Activated naive CD8-positive, alpha-beta T cell treated with anti-CD3 and anti-CD28 coated beads for 36 hours (primary cell): ENCODE results near the gene CPNE5. TPM values are rescaled to one million over a fixed set of nuclear protein-coding genes. Genes with fewer than 3 reads are reported as not detected.

Experiments
- DNase-seq: peaks from one replicate; pipeline ENCODE4 v3.0.0; 2021
- H3K27ac Mint-ChIP-seq: one replicate; pipeline ENCODE4 v1.8.0; 2022; ENCODE audit warnings: mild to moderate bottlenecking, moderate library complexity, mixed read lengths
- H3K27me3 Mint-ChIP-seq: one replicate; pipeline ENCODE4 v1.8.0; 2022; ENCODE audit warnings: mild to moderate bottlenecking, mixed read lengths
- H3K36me3 Mint-ChIP-seq: one replicate; pipeline ENCODE4 v1.8.0; 2021; ENCODE audit warnings: mild to moderate bottlenecking, mixed read lengths
- H3K4me1 Mint-ChIP-seq: one replicate; pipeline ENCODE4 v1.8.0; 2021; ENCODE audit warnings: mixed read lengths
- H3K4me3 Mint-ChIP-seq: one replicate; pipeline ENCODE4 v1.8.0; 2022; ENCODE audit warnings: mild to moderate bottlenecking, moderate library complexity, mixed read lengths
- H3K9me3 Mint-ChIP-seq: one replicate; pipeline ENCODE4 v1.8.0; 2022; ENCODE audit warnings: mixed read lengths
- total RNA-seq, 2 experiments: library from RNA; stranded (reverse); gene quantifications; one replicate each; pipeline ENCODE4 v1.2.3, GENCODE V29; 2021

The CPNE5 gene
- total RNA-seq, 2 experiments from 2014 or later: 0.72 to 1.2 TPM

DNA sequence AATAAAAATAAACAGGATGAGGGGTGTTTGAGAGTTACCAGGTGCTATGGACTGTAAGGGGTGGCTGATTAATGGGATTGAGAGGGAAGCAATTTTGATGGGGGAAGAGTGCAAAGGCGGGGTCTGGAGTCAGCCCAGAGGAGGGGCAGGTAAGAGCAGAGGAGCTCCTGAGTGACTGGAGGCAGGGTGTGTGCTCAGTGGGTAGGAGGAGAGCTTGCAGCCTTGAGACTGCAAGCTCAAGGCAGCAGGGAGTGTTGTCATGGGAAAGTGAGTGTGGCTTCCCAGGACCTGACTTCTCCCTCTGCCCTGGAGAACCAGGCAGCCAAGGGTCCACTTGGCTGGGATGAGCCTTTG is 87.4 kb downstream of the CPNE5 start:
- Mint-ChIP-seq H3K4me1 (peaks cover 44% of the 10 kb centered on the region), H3K36me3 (peaks cover 5% of the 10 kb centered on the region), H3K27ac (peak overlapping the region; percentile 32), H3K4me3 (no peak overlapping the region), H3K27me3 (no peaks in the 10 kb centered on the region), H3K9me3 (peaks cover 5% of the 10 kb centered on the region)
- DNase-seq: no peak

GRCh38 chr6:36751091-36751490 is 88.2 kb downstream of the CPNE5 start:
- Mint-ChIP-seq H3K4me3 (no peak overlapping the region), H3K9me3 (peaks cover 5% of the 10 kb centered on the region), H3K4me1 (peaks cover 36% of the 10 kb centered on the region), H3K27ac (no peak overlapping the region), H3K36me3 (peaks cover 5% of the 10 kb centered on the region), H3K27me3 (no peaks in the 10 kb centered on the region)
- no peak for DNase-seq

GRCh38 chr6:36749829-36750489 is 89.3 kb downstream of the CPNE5 start:
- Mint-ChIP-seq H3K4me1 (peaks cover 25% of the 10 kb centered on the region), H3K27ac (peak overlapping the region; percentile 43), H3K36me3 (peaks cover 3% of the 10 kb centered on the region), H3K4me3 (no peak overlapping the region), H3K9me3 (peaks cover 5% of the 10 kb centered on the region), H3K27me3 (no peaks in the 10 kb centered on the region)
- DNase-seq: no peak

- H3K36me3 Mint-ChIP-seq: peaks cover 3% of the 10 kb centered on the region
- H3K4me1 Mint-ChIP-seq: no peaks in the 10 kb centered on the region
- H3K9me3 Mint-ChIP-seq: peaks cover 5% of the 10 kb centered on the region
- no peak overlapping the region for H3K4me3 Mint-ChIP-seq
- DNase-seq: no peak
- H3K27me3 Mint-ChIP-seq: no peaks in the 10 kb centered on the region
- H3K27ac Mint-ChIP-seq: no peak overlapping the region
Observed at GRCh38 chr6:36746251-36746650, 93.0 kb downstream of the CPNE5 start.

- Mint-ChIP-seq H3K4me1 (no peaks in the 10 kb centered on the region), H3K27ac (no peak overlapping the region), H3K9me3 (peaks cover 5% of the 10 kb centered on the region), H3K4me3 (no peak overlapping the region), H3K27me3 (no peaks in the 10 kb centered on the region), H3K36me3 (peaks cover 3% of the 10 kb centered on the region)
- DNase-seq: no peak
Observed at GRCh38 chr6:36745836-36746235, 93.4 kb downstream of the CPNE5 start.

DNA sequence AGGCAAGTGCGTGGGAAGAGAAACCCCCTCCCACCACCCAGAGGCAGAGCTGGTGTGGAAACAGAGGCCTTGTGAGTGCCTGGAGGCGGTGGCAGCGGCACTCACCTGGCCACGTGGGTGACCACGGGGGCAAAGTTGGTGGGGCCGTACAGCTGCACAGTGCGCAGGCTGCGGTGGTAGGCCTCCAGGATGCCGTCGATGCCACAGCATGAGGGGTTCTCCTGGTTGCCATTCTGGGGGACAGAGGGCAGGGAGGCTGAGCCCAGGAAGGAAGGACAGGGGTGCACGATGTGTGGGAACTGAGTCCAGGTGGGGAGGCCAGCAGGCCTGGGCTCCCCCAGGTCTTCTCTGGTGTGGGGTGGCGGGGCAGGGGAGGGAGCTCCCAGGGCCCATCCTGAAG is 94.0 kb downstream of the CPNE5 start:
- Mint-ChIP-seq H3K4me3 (no peak overlapping the region), H3K9me3 (peaks cover 3% of the 10 kb centered on the region), H3K27me3 (no peaks in the 10 kb centered on the region), H3K36me3 (peaks cover 3% of the 10 kb centered on the region), H3K27ac (no peak overlapping the region), H3K4me1 (no peaks in the 10 kb centered on the region)
- DNase-seq: no peak

GRCh38 chr6:36744304-36744673 is 95.0 kb downstream of the CPNE5 start:
- Mint-ChIP-seq H3K4me1 (no peaks in the 10 kb centered on the region), H3K36me3 (peaks cover 3% of the 10 kb centered on the region), H3K9me3 (peaks cover 3% of the 10 kb centered on the region), H3K27me3 (no peaks in the 10 kb centered on the region), H3K4me3 (no peak overlapping the region), H3K27ac (no peak overlapping the region)
- no peak for DNase-seq

GRCh38 chr6:36743538-36744303 is 95.5 kb downstream of the CPNE5 start:
- H3K4me3 Mint-ChIP-seq: no peak overlapping the region
- no peaks in the 10 kb centered on the region for H3K36me3 Mint-ChIP-seq
- no peak overlapping the region for H3K27ac Mint-ChIP-seq
- peaks cover 3% of the 10 kb centered on the region for H3K9me3 Mint-ChIP-seq
- DNase-seq: no peak
- H3K4me1 Mint-ChIP-seq: no peaks in the 10 kb centered on the region
- no peaks in the 10 kb centered on the region for H3K27me3 Mint-ChIP-seq

- no peaks in the 10 kb centered on the region for H3K9me3 Mint-ChIP-seq
- no peak for DNase-seq
- no peak overlapping the region for H3K27ac Mint-ChIP-seq
- H3K4me1 Mint-ChIP-seq: no peaks in the 10 kb centered on the region
- no peak overlapping the region for H3K4me3 Mint-ChIP-seq
- H3K36me3 Mint-ChIP-seq: no peaks in the 10 kb centered on the region
- H3K27me3 Mint-ChIP-seq: no peaks in the 10 kb centered on the region
Observed at GRCh38 chr6:36743032-36743431, 96.2 kb downstream of the CPNE5 start.

DNA sequence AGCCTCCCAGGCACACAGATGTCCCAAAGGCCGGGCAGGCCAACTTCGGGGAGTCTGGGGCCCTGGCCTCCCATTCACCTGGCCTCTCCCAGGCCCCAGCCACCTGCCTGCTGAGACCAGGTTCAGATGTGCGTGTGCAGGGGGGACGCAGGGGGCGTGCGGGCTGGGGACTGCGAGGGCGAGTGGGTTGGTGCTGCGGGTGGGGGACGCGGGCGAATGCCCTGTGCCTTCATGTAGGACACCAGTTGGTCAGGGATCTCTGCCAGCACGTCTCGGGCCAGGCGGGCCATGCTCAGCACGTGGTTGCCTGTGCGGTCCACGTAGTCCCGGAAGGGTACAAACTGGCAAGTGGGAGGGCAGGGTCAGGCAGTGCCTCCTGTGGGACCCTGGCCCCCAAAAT is 97.1 kb downstream of the CPNE5 start:
- H3K27ac Mint-ChIP-seq: no peak overlapping the region
- no peak overlapping the region for H3K4me3 Mint-ChIP-seq
- H3K36me3 Mint-ChIP-seq: no peaks in the 10 kb centered on the region
- DNase-seq: no peak
- no peaks in the 10 kb centered on the region for H3K9me3 Mint-ChIP-seq
- H3K27me3 Mint-ChIP-seq: no peaks in the 10 kb centered on the region
- no peaks in the 10 kb centered on the region for H3K4me1 Mint-ChIP-seq

DNA sequence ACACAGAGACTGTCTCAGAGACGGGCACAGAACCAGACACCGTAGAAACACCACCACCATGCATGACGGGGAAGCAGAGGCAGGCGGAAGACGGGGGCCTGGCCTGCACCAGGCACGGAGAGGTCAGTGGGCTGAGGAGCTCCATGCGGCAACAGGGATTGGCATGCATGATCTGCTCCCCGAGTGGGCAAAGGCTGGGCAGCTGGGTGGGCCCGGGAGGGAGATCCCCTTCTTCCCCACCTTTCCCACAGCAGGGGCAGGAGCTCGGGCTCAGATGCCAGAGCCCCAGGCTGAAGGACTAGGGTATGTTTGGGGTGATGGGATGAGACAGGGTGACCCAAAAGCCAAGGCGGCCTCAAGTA is 98.4 kb downstream of the CPNE5 start:
- H3K4me3 Mint-ChIP-seq: no peak overlapping the region
- no peaks in the 10 kb centered on the region for H3K27me3 Mint-ChIP-seq
- DNase-seq: no peak
- no peaks in the 10 kb centered on the region for H3K36me3 Mint-ChIP-seq
- H3K9me3 Mint-ChIP-seq: no peaks in the 10 kb centered on the region
- H3K4me1 Mint-ChIP-seq: no peaks in the 10 kb centered on the region
- H3K27ac Mint-ChIP-seq: no peak overlapping the region

DNA sequence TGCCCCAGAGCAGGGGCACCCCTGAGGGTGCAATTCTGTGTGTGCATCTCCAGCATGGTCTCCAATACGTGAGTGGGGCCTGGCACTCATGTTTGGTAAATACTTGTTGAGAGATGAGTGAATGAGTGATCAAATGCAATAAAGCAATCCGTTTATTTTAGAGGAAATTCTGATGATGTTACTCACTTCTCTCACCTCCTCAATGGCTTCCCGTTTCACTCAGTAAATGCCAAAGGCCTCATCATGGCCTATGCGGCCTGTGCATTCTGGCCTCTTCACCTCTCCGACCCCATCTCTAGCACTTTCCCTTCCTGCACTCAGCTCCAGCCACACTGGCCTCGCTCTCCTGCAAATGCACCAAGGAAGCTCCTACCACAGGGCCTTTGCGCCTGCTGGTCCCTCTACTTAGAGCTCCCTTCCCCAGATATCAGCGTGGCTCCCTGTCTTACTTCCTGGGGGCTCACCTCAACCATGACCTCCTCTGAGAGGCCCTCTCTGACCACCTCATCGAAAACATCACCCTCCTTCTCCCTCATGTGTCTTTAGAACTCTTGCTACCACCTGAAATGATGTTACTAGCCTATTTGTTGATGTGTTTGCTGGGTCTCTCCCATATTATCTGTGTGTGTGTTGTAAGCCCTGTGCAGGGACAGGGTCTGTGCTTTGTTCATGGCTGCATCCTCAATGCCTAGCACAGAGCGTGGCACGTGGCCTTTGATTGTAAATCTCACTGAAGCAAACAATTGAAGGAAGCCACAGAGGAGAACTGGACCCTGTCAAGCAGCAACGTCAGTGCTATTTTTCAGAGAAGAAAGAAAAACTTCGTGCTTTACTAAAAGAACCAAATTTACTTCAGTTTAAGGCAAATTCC is 99.1 kb downstream of the CPNE5 start:
- Mint-ChIP-seq H3K4me3 (no peak overlapping the region), H3K36me3 (no peaks in the 10 kb centered on the region), H3K27ac (no peak overlapping the region), H3K9me3 (no peaks in the 10 kb centered on the region), H3K4me1 (peaks cover under 1% of the 10 kb centered on the region), H3K27me3 (no peaks in the 10 kb centered on the region)
- DNase-seq: no peak

DNA sequence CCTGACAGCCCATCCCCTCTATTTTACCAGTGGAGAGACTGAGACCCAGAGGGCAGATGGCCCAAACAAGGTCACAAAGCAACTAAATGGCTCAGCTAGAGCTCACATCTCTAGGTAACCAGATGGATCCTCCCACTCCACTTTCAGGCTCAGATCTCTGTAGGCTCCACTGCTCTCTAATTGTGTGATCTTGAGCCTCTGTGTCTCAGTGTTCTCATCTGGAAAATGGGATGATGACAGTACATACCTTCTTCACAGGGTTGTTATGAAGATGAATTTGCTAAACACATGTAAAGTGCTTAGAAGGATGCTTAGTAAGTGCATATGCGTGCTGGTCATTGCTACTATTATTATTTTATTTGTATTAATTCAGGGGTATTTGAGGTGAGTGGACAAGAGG is 101.1 kb downstream of the CPNE5 start:
- Mint-ChIP-seq H3K4me3 (no peak overlapping the region), H3K9me3 (no peaks in the 10 kb centered on the region), H3K27ac (no peak overlapping the region), H3K4me1 (peaks cover 13% of the 10 kb centered on the region), H3K36me3 (no peaks in the 10 kb centered on the region), H3K27me3 (peaks cover 5% of the 10 kb centered on the region)
- no peak for DNase-seq

- DNase-seq: no peak
- Mint-ChIP-seq H3K9me3 (no peaks in the 10 kb centered on the region), H3K27ac (no peak overlapping the region), H3K4me3 (no peak overlapping the region), H3K4me1 (peaks cover 13% of the 10 kb centered on the region), H3K36me3 (no peaks in the 10 kb centered on the region), H3K27me3 (peaks cover 5% of the 10 kb centered on the region)
Observed at GRCh38 chr6:36737043-36737785, 102.0 kb downstream of the CPNE5 start.
